ENCODE results near the gene CAMTA1.
A peak's percentile ranks its signal among the peaks of the same experiment; 100 is the strongest.

The CAMTA1 gene

DNA sequence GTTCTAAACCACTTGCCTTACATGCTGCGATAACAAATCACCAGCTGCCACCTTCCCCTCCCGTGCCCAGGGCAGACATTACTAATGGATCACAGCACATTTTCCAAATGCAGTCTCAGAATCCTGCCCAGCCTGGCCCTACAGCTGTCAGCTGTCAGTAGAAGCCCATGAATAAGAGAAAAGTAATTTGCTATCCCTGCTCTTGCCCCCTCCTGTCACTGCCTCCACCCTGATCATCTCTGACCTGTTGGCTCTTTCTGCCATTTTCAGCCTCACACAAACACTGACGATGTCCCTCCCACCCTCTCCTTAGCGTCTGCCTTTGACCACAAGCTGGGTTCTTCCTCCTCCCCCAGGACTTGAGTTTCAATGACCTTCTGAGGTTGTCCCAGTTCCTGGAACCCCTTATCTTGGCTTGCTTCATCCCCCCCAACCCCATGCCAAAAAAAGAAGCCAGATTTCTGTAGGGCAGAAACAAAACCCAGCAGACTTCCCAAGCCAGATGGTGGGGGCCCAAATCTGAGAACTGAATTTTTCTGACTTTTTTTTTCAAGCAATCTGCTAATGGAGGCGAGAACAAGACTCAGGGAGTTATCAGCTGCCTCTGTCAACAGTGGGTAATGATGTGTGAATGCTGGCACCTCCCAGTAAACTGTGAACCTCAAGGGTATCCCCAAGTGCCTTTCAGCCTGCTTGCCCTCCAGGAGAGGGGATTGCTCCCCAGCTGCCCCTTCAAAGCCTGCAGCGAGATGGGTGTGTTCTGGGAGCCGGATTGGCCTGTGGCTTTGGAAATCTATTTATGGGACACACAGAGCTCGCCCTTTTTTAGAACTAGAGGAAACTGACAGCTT, 769.4 kb downstream of the CAMTA1 start:
- DNase-seq (ENCODE audit: low read depth in 2 of 2) = no peak

GRCh38 chr1:7555391-7556185, 770.3 kb downstream of the CAMTA1 start:
- no peak for DNase-seq (ENCODE audit: low read depth in 2 of 2)

- no peak for DNase-seq (ENCODE audit: low read depth in 2 of 2)
Observed at GRCh38 chr1:7557301-7557891, 772.1 kb downstream of the CAMTA1 start.

GRCh38 chr1:7558041-7558461, 772.8 kb downstream of the CAMTA1 start:
- DNase-seq (ENCODE audit: low read depth in 2 of 2) = no peak

- DNase-seq (ENCODE audit: low read depth in 2 of 2) = no peak
Observed at GRCh38 chr1:7558481-7558880, 773.2 kb downstream of the CAMTA1 start.

GRCh38 chr1:7558921-7559869, 773.9 kb downstream of the CAMTA1 start:
- DNase-seq (ENCODE audit: low read depth in 2 of 2) = no peak

DNA sequence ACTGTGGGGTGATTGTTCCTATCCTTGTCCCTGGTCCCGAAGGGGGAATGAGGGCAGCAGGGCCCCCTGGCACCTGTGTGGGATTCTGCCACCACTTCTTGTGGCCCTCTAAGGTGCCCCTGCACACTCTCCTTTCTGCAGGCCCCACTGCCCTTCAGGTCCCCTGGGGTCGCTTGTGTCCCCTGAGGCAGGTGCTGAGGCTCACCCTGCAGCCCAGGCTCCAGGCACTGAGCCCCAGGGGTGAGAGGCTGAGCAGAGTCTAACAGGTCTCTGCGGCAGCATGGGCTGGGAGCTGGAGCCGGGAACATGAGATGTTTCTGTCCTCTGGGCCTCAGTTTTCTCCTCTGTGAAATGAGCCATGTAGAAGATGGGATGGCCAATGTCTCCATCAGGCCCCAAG, 774.9 kb downstream of the CAMTA1 start:
- no peak for DNase-seq (ENCODE audit: low read depth in 2 of 2)

DNA sequence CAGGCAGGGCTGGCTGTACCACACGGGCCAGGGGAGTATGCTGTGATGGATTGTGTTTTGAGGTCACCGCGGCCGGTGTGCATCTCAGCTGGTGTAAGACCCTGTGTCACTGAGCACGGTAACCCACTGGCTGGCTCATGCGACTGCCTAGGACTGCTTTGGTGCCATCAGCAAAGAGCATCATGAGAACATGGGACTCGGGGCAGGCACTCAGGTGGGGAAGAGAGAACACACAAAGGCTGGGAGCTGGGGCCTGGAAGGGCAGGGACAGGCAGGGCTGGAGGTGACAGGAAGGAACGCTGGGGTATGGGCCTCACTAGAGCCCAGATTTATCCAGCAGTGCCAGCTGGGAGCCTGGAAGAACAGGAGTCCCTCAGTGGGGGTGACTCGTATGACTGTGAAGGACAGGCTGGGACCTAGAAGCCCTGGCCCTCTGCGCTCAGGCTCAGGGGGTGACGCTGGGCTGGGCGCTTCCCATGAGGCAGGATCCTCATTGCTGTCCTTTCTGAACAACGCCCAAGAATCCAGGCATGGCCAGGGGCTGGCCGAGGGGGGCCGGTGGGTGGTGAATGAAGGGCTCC, 775.4 kb downstream of the CAMTA1 start:
- DNase-seq (ENCODE audit: low read depth in 2 of 2) = no peak

GRCh38 chr1:7561331-7561921, 776.2 kb downstream of the CAMTA1 start:
- peak in 1 of 2 donors; percentile 7 for DNase-seq (ENCODE audit: low read depth in 2 of 2)

DNA sequence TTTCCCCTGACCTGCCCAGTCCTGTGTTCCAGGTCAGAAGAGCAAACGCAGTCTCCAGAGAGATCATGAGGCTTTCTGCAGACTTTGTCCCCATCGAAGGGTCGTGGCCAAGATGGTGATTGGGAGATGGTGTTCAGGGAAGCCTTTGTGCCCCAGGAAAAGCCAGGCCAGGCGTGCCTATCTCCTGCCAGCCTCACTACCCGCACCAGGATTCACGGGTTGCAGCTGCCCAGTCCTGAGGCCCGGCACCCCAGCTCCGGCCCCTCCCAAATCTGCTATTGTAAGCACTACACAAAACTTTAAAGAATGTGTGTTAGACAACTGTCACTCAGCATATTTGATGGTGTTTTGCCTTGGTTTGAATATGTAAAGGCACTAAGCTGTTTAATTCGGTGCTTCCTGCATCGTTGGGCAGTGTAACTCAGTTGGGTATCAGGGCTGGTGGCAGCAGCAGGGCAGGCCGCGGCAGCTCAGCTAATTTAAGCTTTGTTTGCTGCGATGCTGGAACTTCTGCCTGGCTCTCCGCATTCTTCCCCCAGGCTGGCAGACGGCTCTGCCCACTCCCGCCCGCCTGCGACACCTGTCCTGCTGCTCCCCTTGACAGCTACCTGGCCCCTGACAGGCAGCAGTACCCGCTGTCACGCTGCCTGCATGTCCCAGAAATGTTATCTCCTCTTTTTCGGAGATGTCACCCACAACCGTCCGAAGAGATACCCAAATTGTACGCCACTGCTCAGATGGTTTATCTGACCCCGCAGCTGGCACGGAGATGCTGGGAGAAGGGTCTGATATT, 776.9 kb downstream of the CAMTA1 start:
- DNase-seq (ENCODE audit: low read depth in 2 of 2) = no peak

DNA sequence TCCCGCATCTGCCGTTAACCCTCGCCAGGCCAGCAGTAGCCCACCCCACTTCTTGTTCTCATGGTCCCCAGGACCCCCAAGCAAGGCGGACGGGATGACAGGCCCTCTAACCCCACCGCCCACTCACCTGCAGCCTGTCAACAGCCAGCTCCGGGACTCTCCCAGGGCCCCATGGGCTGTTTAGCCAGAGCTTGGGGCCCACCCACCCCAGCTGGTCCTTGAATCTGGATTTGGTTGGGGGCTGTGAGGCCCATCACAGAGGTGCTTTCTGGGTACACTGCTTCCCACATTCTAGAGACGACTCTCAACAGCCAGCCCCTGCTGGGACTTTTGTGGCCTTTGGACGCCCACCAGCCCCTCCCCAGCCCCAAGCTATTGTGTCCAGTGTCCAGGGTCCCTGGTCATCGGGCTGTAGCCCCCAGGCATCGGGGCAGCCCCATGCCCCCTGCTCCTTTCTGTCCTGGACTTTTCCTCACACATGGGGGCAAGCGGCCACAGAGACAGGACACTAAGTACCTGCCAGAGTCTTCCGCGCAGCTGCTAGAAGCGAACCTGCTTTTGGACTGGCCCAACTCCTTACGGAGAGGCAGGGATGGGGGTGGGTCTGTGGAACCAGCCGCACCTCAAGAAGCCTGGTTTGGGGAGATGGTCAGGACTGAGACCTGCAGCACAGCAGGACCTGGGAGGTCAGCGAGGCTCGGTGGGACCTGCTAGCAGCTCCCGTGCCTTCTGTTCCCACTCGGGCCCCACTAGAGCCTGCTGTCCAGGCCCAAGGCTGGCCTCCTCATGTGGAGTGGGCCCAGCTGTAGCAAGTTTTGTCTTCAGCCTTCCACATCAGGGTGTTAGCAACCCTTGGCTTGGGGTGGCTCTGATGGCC, 777.7 kb downstream of the CAMTA1 start:
- DNase-seq (ENCODE audit: low read depth in 2 of 2) = no peak

GRCh38 chr1:7564137-7564536, 778.9 kb downstream of the CAMTA1 start:
- no peak for DNase-seq (ENCODE audit: low read depth in 2 of 2)

- no peak for DNase-seq (ENCODE audit: low read depth in 2 of 2)
Observed at GRCh38 chr1:7565099-7565750, 780.0 kb downstream of the CAMTA1 start.

GRCh38 chr1:7566417-7567375, 781.4 kb downstream of the CAMTA1 start:
- DNase-seq (ENCODE audit: low read depth in 2 of 2) = no peak

- no peak for DNase-seq (ENCODE audit: low read depth in 2 of 2)
Observed at GRCh38 chr1:7567376-7567775, 782.1 kb downstream of the CAMTA1 start.

- DNase-seq (ENCODE audit: low read depth in 2 of 2) = no peak
Observed at GRCh38 chr1:7568053-7568452, 782.8 kb downstream of the CAMTA1 start.

GRCh38 chr1:7568901-7569524, 783.8 kb downstream of the CAMTA1 start:
- DNase-seq (ENCODE audit: low read depth in 2 of 2) = no peak

All from activated CD4-positive, alpha-beta T cell treated with anti-CD3 and anti-CD28 coated beads for 24 hours (primary cell).